Neutrophil (primary cell): Measurements from ENCODE around the gene ATP4B.

Experiments used
- H3K27ac ChIP-seq: fragments of 200-600 bp; sonication (generic); 2 replicates; pipeline ENCODE4 v1.5.1; 2016; ENCODE audit warnings: mild to moderate bottlenecking, moderate library complexity
- H3K27me3 ChIP-seq: fragments of 200-600 bp; sonication (generic); 2 replicates; pipeline ENCODE4 v1.6.0; 2016; ENCODE audit warnings: mild to moderate bottlenecking
- H3K36me3 ChIP-seq: fragments of 200-600 bp; sonication (generic); 2 replicates; pipeline ENCODE4 v1.5.1; 2017
- H3K4me1 ChIP-seq, 2 experiments: fragments of 200-600 bp in 1 of 2; sonication (generic) in 1 of 2; 1 replicate in 1 of 2; 2 replicates in 1 of 2; pipeline versions ENCODE4 v1.5.1 to v1.6.1; 2013 to 2016; ENCODE audit warnings: low read depth in 1 of 2, low read length in 1 of 2, mild to moderate bottlenecking in 1 of 2, moderate library complexity in 1 of 2; ENCODE audit not compliant: control insufficient read depth in 1 of 2, insufficient read depth in 1 of 2
- H3K4me3 ChIP-seq, 2 experiments: fragments of 200-600 bp in 1 of 2; sonication (generic) in 1 of 2; 1 replicate in 1 of 2; 2 replicates in 1 of 2; pipeline ENCODE4 v1.5.1; 2013 to 2016; ENCODE audit warnings: low read depth in 1 of 2, low read length in 1 of 2, mild to moderate bottlenecking in 1 of 2, moderate library complexity in 1 of 2
- H3K9me3 ChIP-seq: fragments of 200-600 bp; sonication (generic); 2 replicates; pipeline ENCODE4 v1.5.1; 2016
- TF ChIP-seq, protein P1 (sequence below): fragments of 200-600 bp; sonication (generic); IDR thresholded peaks from 2 replicates; pipeline ENCODE4 v1.5.1; 2016; ENCODE audit warnings: antibody characterized with exemption

Gene ATP4B

DNA sequence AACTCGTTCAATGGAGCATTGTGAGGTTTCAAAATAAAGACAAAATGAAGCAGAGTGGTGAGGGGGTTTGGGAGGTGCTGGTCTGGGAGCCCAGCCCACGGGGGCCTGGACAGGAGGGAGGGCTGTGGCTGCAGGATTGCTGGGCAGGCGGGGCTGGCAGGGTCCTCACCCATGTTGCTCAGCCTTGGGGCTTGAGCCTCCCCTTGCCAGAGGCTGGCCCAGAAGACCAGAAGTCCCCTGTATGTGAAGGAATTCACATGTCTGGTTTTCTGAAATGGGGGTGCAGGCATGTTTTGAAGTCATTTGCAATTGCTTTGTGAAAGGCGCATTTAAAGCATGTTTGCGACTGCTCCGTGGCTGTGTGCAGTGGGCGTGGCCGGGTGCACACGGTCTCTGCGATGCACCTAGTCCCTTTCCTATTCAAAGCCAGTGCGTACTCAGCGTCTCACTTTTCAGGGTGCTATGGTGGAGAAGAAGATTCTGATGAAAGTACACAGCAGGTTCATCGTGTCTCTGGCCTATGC lies 11.3 kb upstream of the ATP4B start:
- TF ChIP-seq, protein P1, sequence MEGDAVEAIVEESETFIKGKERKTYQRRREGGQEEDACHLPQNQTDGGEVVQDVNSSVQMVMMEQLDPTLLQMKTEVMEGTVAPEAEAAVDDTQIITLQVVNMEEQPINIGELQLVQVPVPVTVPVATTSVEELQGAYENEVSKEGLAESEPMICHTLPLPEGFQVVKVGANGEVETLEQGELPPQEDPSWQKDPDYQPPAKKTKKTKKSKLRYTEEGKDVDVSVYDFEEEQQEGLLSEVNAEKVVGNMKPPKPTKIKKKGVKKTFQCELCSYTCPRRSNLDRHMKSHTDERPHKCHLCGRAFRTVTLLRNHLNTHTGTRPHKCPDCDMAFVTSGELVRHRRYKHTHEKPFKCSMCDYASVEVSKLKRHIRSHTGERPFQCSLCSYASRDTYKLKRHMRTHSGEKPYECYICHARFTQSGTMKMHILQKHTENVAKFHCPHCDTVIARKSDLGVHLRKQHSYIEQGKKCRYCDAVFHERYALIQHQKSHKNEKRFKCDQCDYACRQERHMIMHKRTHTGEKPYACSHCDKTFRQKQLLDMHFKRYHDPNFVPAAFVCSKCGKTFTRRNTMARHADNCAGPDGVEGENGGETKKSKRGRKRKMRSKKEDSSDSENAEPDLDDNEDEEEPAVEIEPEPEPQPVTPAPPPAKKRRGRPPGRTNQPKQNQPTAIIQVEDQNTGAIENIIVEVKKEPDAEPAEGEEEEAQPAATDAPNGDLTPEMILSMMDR, result no peak
- no peaks in the 10 kb centered on the region for H3K36me3 ChIP-seq
- no peak overlapping the region for H3K4me3 ChIP-seq
- H3K27ac ChIP-seq, result no peak overlapping the region
- H3K4me1 ChIP-seq, result no peaks in the 10 kb centered on the region
- H3K27me3 ChIP-seq, result peaks cover 8% of the 10 kb centered on the region
- H3K9me3 ChIP-seq, result no peaks in the 10 kb centered on the region

DNA sequence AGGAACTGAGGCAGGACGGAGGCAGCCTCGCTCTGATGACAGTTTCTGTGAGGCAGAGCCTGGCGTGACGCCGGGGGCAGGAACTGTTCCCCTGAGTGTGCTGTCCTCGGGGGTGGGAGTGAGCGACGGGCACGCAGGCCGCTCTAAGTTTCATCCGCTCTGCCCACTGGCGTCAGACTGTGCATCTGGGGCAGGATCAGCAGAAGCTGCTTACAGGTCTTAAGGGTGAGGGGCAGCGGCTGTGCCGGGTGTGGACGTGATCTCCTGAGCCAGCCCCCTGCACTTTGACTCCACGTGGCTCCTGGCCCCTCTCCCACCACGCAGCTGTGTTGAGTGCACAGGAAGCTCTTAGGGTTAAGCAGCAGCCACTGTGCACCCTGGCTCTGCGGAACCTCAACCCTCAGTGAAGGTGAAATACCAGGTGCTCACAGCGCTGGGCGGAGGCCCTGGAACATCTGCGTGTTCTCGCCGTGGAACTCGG lies 10.5 kb upstream of the ATP4B start:
- H3K27me3 ChIP-seq, result peaks cover 16% of the 10 kb centered on the region
- TF ChIP-seq, protein P1, result no peak
- H3K36me3 ChIP-seq, result no peaks in the 10 kb centered on the region
- no peaks in the 10 kb centered on the region for H3K4me1 ChIP-seq
- H3K4me3 ChIP-seq, result no peak overlapping the region
- no peaks in the 10 kb centered on the region for H3K9me3 ChIP-seq
- no peak overlapping the region for H3K27ac ChIP-seq

DNA sequence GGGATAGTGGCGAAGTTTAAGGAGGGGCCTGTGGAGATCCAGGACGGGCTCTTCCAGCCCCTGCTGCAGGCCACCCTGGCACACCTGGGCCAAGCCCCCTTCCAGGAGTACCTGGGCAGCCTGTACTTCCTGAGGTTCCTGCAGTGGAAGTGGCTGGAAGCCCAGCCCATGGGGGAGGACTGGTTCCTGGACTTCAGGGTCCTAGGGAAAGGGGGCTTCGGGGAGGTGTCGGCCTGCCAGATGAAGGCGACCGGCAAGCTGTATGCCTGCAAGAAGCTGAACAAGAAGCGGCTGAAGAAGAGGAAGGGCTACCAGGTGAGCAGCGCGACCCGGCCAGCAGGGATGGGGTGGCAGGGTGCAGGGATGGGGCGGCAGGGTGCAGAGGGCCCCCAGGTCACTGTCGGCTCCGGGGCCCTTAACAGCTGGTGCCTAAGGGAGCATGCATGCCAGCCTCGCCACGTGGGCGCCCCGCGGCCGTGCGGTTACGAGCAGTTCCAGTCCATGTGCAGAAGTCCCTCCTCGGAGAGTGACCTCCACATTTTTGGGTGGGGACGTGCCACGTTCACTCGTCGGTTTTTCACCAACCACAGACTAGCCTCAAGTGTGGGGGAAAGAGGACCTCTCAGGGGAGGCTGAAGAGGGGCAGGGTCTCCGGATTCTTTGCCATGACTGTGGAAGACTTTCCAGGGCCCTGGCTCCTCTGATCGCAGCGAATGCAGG lies 9.9 kb upstream of the ATP4B start:
- TF ChIP-seq, protein P1, result no peak
- no peak overlapping the region for H3K4me3 ChIP-seq
- H3K9me3 ChIP-seq, result no peaks in the 10 kb centered on the region
- no peaks in the 10 kb centered on the region for H3K4me1 ChIP-seq
- no peak overlapping the region for H3K27ac ChIP-seq
- no peaks in the 10 kb centered on the region for H3K36me3 ChIP-seq
- peaks cover 21% of the 10 kb centered on the region for H3K27me3 ChIP-seq

DNA sequence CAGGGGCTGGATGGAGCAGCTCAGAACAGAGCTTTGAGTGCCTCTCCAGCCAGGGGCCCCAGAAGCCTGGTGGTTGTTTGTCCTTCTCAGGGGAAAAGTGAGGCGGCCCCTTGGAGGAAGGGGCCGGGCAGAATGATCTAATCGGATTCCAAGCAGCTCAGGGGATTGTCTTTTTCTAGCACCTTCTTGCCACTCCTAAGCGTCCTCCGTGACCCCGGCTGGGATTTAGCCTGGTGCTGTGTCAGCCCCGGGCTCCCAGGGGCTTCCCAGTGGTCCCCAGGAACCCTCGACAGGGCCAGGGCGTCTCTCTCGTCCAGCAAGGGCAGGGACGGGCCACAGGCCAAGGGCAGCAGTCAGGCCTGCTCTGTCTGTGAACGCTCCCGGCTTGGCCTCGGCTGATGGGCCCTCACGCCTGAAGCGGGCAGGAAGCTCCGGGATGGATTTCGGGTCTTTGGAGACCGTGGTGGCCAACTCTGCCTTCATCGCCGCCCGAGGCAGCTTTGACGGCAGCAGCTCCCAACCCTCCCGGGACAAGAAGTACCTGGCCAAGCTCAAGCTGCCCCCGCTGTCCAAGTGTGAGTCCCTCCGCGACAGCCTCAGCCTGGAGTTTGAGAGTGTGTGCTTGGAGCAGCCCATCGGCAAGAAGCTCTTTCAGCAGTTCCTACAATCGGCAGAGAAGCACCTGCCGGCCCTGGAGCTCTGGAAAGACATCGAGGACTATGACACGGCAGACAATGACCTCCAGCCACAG lies 9.1 kb upstream of the ATP4B start, which contains the start of gene GRK1:
TSS of gene GRK1 (plus strand) at position 269 of the 751 bp plus-strand sequence. CDS start at position 437, 168 bp downstream.
- Histone ChIP-seq H3K9me3 (no peaks in the 10 kb centered on the region), H3K4me1 (no peaks in the 10 kb centered on the region), H3K27ac (no peak within 1 kb of the TSS), H3K36me3 (no peaks in the 10 kb centered on the region), H3K4me3 (no peak within 1 kb of the TSS), H3K27me3 (peaks cover 21% of the 10 kb centered on the region)
- TF ChIP-seq, protein P1, result no peak

DNA sequence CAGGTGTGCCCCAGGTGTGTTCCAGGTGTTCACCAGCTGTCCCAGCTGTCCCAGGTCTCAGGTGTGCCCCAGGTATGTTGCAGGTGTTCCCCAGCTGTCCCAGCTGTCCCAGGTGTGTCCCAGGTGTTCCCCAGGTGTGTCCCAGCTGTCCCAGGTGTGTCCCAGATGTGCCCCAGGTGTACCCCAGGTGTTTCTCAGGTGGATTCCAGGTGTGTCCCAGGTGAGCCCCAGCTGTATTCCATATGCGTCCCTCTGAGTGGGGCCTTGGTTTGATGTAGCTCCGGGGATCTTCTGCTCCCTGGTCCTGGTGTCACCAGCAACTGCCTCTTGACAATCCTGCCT lies 8.3 kb upstream of the ATP4B start:
- Histone ChIP-seq H3K27me3 (peaks cover 21% of the 10 kb centered on the region), H3K4me1 (no peaks in the 10 kb centered on the region), H3K27ac (no peak overlapping the region), H3K9me3 (no peaks in the 10 kb centered on the region), H3K4me3 (no peak overlapping the region), H3K36me3 (no peaks in the 10 kb centered on the region)
- TF ChIP-seq, protein P1, result no peak
